ENCODE data around the gene KSR1.
"Not testable (repeated sequence)": the region's sequence is repeated elsewhere in the genome, so short reads cannot be mapped to it uniquely, and the experiment has no call there.

The KSR1 gene

GRCh38 chr17:27427166-27427862 lies 28.9 kb upstream of the KSR1 start:
- not testable (repeated sequence) for DNase-seq

- DNase-seq: no peak
Measured at GRCh38 chr17:27428781-27429505, 27.3 kb upstream of the KSR1 start.

GRCh38 chr17:27429666-27430382 lies 26.4 kb upstream of the KSR1 start:
- DNase-seq: no peak

DNA sequence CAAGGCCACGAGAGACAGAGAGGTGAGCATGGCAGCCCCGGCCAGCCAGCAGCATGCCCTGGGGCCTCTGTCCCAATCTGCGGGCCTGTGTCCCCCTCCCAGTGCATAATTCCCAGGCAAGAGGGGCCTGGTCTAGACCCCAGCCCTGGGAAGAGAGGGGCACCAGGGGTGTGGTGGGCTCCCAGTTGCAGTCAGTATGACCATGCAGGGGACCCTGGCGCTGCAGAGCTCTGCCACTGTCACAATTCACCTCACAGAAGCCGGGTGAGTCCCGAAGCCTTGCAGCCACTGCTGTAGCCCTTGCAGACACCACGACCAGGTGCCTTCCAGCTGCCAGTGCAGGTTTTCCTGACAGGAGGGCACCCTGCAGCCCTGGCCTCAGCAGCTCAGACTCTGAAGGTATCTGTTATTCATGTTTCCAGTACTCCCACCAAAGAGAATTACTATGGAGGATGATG lies 25.8 kb upstream of the KSR1 start:
- DNase-seq: no peak

DNA sequence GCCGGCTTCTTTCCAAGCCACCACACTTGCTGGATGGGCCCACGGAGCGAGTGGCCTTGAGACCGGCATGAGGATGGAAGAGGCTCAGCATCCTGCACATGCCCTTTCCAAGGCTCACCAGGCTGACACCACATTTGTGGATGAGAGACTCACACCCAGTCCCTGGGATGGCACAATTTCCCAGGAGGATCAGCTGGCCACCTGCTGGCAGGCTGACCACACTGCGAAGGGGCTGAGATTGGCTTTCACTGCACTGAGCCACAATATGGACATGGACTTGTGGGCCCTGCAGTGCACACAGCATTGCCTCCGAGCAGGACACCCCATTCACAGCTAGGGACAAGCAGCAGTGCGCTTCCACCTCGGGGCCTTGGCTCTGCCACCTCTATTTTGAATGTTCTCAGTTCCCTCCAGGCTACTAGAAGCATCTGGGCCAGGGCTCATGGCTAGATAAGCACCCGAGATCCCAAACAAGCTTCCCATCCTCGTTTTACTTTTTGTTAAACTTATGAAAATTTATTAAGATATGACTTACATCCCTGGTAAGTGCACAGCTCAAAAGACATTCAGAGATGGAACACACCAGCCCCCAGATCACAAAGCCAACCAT lies 25.3 kb upstream of the KSR1 start:
- DNase-seq: no peak

GRCh38 chr17:27433521-27433920 lies 22.7 kb upstream of the KSR1 start:
- DNase-seq: no peak

GRCh38 chr17:27435431-27436070 lies 20.7 kb upstream of the KSR1 start:
- DNase-seq: not testable (repeated sequence)

- no peak for DNase-seq
Measured at GRCh38 chr17:27438348-27438998, 17.8 kb upstream of the KSR1 start.

GRCh38 chr17:27439342-27439741 lies 16.9 kb upstream of the KSR1 start:
- no peak for DNase-seq

DNA sequence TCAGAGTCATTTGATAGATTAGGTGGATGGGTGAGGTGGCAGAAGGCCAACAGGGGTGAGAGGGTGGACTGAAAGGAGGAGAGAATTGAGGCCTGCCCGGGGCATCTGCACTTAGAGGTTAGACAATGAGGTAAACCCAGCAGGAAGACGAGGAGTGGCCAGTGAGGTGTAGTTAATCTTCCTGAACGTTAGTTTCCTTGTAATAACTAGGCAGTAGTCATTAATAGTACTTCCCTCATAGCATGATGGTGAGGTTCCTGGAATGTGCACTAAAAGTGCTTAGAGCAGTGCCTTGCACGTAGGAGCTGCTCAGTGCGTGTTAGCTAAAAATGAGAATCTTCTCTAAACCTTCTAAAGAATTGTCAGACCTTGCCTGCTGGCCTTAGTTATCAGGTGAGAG lies 13.5 kb upstream of the KSR1 start:
- no peak for DNase-seq

GRCh38 chr17:27443491-27443890 lies 12.8 kb upstream of the KSR1 start:
- DNase-seq: no peak

GRCh38 chr17:27445971-27446370 lies 10.3 kb upstream of the KSR1 start:
- no peak for DNase-seq

DNA sequence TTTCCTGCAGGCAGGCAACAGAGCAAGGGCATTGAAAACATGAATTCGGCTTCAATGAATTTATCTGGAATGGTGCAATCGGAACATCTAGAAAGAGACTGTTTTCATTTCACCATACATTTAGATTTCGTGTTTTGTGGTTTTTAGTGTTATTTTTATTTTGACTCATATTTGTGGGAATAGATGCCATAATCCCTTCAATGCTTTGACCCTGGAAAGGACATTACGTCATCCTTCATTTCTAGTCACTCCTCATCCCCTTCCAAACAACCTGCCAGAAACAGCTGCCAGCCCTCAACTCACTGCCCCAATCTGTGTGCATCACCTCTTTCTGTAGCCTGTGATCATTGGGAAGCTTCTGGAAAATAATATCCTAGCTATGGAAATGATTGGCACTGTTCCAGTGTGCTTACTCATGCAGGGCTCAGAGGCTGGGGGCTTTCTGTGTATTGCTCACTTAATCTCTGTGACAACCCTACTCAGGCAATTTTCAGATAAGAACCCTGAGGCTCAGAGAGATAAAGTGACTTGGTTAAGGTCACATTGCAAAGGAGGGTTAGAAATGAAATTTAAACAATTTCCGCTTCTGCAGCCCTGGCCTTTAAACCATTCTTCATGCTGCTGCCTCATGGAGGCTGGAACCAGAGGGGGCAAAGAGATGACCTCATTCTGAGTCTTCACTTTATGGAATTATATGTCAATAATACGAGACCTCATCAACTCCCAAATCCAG lies 9.5 kb upstream of the KSR1 start:
- DNase-seq: no peak

- DNase-seq: not testable (repeated sequence)
Measured at GRCh38 chr17:27448534-27448933, 7.7 kb upstream of the KSR1 start.

GRCh38 chr17:27449541-27449940 lies 6.7 kb upstream of the KSR1 start:
- DNase-seq: no peak

- no peak for DNase-seq
Measured at GRCh38 chr17:27449988-27450387, 6.3 kb upstream of the KSR1 start.

DNA sequence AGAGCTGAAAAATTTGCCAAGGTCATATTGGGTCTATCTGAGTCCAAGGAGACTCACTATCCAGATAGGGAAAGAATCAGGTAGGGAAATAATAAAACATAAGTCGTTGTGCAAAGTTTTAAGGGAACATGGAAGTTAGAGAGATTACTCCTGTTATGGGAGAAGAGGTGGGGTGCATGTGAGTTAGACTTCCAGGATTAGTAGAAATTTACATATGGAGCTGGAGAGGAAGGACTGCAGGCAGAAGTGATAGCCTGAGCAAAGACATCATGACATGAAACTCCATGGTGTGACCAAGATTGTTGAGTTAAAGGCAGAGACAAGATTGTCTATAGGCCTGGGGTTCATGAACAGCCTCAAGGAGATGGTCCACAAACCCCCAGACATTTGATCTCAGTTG lies 5.8 kb upstream of the KSR1 start:
- DNase-seq: no peak

GRCh38 chr17:27451906-27452305 lies 4.3 kb upstream of the KSR1 start:
- DNase-seq: no peak

- DNase-seq: no peak
Measured at GRCh38 chr17:27452828-27453227, 3.4 kb upstream of the KSR1 start.

GRCh38 chr17:27453471-27453870 lies 2.8 kb upstream of the KSR1 start:
- DNase-seq: no peak

DNA sequence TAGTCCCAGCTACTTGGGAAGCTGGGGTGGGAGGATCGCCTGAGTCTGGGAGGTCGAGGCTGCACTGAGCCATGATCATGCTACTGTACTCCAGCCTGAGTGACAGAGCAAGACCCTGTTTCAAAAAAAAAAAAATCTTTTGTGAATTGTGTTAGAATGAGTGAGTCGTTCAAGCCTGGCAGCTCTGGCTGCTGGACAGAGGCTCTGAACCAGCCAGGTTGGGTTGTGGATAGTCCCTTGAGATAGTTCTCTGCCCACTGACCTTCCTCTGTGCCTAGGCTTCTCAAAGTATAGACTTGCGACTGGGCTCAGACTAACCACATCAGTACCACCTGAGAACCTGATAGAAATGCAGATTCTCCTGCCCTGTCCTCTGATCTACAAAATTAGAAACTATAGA lies 2.2 kb upstream of the KSR1 start:
- no peak for DNase-seq
